AG04449 (cell line): Measurements from ENCODE around the gene LIF.

ENCODE experiments used
- CTCF ChIA-PET: fragments of 350-600 bp; formaldehyde crosslinking; extraction: SDS; loops from one replicate; lab custom pipeline; 2021; ENCODE audit warnings: antibody characterized with exemption; lab: Yijun Ruan, JAX
- POLR2A ChIA-PET: fragments of 400-600, 350-600 bp; formaldehyde crosslinking; extraction: SDS; loops from one replicate; lab custom pipeline; 2020; ENCODE audit warnings: antibody characterized with exemption, inconsistent platforms; lab: Yijun Ruan, JAX
- DNase-seq: peaks from one replicate; pipeline ENCODE4 v3.0.0-alpha.2; 2010; ENCODE audit warnings: low read depth, low spot score
- H3K4me3 ChIP-seq: 2 replicates; pipeline ENCODE4 v1.5.1; 2011; ENCODE audit warnings: low read depth, mild to moderate bottlenecking, control low read depth, low read length
- CTCF ChIP-seq: IDR thresholded peaks from one replicate; pipeline ENCODE4 v1.5.1; 2011; ENCODE audit warnings: mild to moderate bottlenecking, moderate library complexity, low read length, control low read depth, inconsistent platforms; ENCODE audit not compliant: insufficient read depth; ENCODE audit errors: missing control alignments

The LIF gene

DNA sequence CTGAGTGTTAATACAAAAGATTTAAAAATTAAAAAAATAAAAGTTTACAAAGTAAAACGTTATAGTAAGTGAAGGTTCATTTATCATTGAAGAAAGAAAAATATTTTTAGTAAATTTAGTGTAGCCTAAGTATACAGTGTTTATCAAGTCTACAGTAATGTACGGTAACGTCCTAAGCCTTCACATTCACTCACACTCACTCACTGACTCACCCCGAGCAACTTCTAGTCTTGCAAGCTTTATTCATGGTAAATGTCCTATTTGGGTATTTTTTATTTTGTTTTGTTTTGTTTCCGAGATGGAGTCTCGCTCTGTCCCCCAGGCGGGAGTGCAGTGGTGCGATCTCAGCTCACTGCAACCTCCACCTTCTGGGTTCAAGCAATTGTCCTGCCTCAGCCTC is 33.9 kb upstream of the LIF start:
- TF ChIP-seq CTCF: no peak
- ChIA-PET POLR2A (interaction anchor here (1.0 kb wide), 1 partner anchor 46 kb away, joined by 3 read pairs; the partner anchor contains the start of gene TBC1D10A), CTCF (interaction anchor here (1.0 to 7.5 kb wide), 9 partner anchors 7 to 204 kb away, joined by 3 to 77 read pairs (median 6); partner anchors contain the start of gene CASTOR1)
- H3K4me3 ChIP-seq: no peak overlapping the region
- DNase-seq: no peak

GRCh38 chr22:30279932-30280331 is 33.4 kb upstream of the LIF start:
- H3K4me3 ChIP-seq: no peak overlapping the region
- ChIA-PET POLR2A (interaction anchor here (0.6 kb wide), 2 partner anchors 49 to 66 kb away, joined by 3 read pairs; no protein-coding TSS in a partner anchor), CTCF (interaction anchor here (1.0 to 7.5 kb wide), 8 partner anchors 8 to 205 kb away, joined by 4 to 77 read pairs (median 8); partner anchors contain the start of gene CASTOR1)
- TF ChIP-seq CTCF: no peak
- no peak for DNase-seq

DNA sequence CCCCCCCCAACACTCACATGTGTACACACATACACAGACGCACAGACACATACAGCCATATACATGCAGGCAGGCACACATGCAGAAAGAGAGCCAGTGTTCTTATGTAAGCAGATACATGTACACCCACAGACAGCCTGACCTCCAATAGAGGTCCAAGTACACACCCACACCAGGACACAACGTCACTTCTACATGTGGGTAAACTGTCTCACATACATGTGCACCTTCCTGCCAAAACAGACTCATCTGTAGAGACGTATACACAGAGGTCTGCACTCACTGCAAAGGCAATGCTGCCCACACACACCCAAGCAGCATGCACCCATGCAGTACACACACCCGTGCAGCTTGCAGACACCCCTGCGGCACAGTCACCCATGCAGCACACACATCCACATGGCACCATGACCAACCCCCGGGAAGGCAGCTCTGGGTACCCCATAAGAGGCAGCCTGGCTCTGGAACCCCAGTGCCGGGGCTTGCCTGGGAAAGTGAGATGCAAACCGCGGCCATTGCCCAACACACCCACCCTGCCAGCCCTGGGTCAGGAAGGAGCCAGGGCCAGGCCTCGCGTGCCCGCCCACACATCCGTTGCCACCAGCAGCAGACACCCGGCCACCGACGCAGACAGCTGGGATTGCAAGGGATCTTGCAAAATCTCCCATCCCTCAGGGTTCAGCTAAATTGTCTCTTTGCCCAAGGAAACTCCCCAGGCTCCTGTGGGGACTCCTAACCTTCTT is 32.7 kb upstream of the LIF start:
- TF ChIP-seq CTCF: no peak
- ChIA-PET CTCF (interaction anchor here (1.2 to 7.5 kb wide), 7 partner anchors 8 to 206 kb away, joined by 4 to 77 read pairs (median 9); partner anchors contain the start of gene CASTOR1), POLR2A (interaction anchor here (0.6 kb wide), 2 partner anchors 50 to 67 kb away, joined by 3 read pairs; no protein-coding TSS in a partner anchor)
- H3K4me3 ChIP-seq: no peak overlapping the region
- no peak for DNase-seq

- DNase-seq: no peak
- ChIA-PET POLR2A (interaction anchor here (0.8 to 1.2 kb wide), 2 partner anchors 11 to 12 kb away, joined by 3 to 4 read pairs; no protein-coding TSS in a partner anchor), CTCF (interaction anchor here (0.9 to 7.5 kb wide), 8 partner anchors 10 to 172 kb away, joined by 3 to 77 read pairs (median 4); partner anchors contain the start of genes CASTOR1 and RNF215)
- H3K4me3 ChIP-seq: 0 out of 2 replicates have a peak overlapping the region, but pooled peaks have one; percentile 3
- no peak for TF ChIP-seq CTCF
Measured at GRCh38 chr22:30277547-30278344, 31.2 kb upstream of the LIF start.

DNA sequence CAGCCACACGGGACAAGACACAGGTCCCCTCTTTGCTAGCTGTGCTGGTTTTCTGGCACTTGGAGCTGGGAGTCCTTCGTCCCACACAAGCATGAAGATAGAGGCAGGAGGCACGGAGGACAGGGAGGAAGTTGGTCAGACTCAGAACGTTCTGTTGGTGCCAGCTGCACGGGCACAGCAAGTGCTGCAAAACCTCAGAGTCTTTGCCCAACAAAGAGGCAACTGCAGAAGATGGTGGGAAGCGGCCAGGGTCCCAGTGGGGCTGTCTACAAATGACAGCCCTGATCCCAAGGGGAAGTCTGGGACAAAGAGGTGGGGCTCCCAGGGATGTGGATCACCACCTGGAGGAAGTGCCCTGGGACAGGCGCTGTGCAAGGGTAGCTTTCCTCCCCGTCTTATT is 29.5 kb upstream of the LIF start:
- no peak for DNase-seq
- no peak overlapping the region for H3K4me3 ChIP-seq
- ChIA-PET POLR2A (no interaction called here), CTCF (interaction anchor here (0.8 to 7.5 kb wide), 4 partner anchors 9 to 15 kb away, joined by 3 to 77 read pairs (median 19); partner anchors contain the start of genes CASTOR1 and OSM)
- TF ChIP-seq CTCF: no peak
